C4-2B (cell line): Measurements from ENCODE around the gene CDH23.

ENCODE experiments used
- H3K27ac ChIP-seq: fragments of 450-650 bp; 2 replicates; pipeline ENCODE4 v1.5.1; 2017
- ZFX ChIP-seq: fragments of 450-650 bp; IDR thresholded peaks from 2 replicates; pipeline ENCODE4 v1.6.1; 2017
- TF ChIP-seq, protein P1 (sequence below): fragments of 450-650 bp; conservative IDR thresholded peaks from 2 replicates; pipeline ENCODE4 v1.5.1; 2017; ENCODE audit warnings: mild to moderate bottlenecking

The CDH23 gene

DNA sequence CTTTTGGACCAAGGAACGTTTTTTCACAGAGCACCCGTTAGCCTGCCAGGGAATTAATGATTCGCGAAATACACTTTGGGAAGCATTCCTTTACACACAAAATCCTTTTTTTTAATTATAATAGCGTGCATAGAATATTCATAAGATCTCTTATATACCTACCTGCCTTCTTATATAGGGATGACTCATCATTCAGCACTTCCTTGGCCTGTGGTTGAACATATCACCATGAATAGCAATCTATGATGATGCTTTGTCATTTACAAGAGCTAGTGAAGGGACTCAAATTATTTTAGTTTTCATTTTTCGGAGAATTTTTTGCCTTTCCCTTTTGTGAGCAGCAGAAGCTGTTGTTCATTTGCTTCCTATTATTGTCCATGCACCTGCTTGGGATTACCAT is 97.0 kb downstream of the CDH23 start:
- no peak for TF ChIP-seq ZFX
- TF ChIP-seq, protein P1, sequence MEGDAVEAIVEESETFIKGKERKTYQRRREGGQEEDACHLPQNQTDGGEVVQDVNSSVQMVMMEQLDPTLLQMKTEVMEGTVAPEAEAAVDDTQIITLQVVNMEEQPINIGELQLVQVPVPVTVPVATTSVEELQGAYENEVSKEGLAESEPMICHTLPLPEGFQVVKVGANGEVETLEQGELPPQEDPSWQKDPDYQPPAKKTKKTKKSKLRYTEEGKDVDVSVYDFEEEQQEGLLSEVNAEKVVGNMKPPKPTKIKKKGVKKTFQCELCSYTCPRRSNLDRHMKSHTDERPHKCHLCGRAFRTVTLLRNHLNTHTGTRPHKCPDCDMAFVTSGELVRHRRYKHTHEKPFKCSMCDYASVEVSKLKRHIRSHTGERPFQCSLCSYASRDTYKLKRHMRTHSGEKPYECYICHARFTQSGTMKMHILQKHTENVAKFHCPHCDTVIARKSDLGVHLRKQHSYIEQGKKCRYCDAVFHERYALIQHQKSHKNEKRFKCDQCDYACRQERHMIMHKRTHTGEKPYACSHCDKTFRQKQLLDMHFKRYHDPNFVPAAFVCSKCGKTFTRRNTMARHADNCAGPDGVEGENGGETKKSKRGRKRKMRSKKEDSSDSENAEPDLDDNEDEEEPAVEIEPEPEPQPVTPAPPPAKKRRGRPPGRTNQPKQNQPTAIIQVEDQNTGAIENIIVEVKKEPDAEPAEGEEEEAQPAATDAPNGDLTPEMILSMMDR: no peak
- no peak overlapping the region for H3K27ac ChIP-seq

DNA sequence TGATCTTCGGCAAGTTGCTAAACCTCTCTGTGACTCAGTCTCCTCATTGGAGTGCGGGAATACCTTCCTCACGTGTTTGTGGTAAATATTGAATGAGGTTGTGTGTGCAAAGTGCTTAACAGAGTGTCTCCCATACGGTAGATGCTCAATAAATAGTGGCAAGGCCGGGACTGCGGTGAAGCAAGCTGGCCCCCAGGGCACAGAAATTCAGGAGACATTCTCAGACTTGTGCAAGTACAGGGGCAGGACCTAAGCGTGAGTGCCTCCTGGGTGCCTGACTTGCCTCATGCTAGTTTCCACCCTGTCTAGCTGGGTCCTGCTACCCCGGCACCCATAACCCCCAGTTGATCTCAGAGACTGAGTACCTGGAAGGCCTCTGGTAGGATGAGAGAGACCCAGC is 97.8 kb downstream of the CDH23 start:
- TF ChIP-seq, protein P1: no peak
- no peak for TF ChIP-seq ZFX
- no peak overlapping the region for H3K27ac ChIP-seq

DNA sequence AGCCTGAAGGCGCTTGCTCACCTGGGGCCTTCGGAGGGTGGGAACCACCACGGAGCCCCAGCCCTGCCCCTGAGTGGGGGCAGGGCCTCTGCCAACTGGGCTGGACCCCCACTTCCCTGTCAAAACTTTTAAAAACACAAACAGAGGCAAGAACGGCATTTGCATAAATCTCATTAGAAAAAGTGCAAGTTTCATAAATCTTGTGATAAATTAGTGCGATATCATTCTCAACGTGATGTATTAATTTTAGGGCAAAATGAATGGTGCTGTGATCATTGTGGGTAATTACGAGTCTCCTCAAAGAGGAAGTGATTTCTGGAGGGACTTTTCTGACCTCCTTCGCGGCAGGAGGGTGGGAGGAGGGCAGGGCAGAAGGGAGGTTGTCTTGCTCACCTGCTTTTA is 98.3 kb downstream of the CDH23 start:
- TF ChIP-seq ZFX: no peak
- TF ChIP-seq, protein P1: no peak
- no peak overlapping the region for H3K27ac ChIP-seq

DNA sequence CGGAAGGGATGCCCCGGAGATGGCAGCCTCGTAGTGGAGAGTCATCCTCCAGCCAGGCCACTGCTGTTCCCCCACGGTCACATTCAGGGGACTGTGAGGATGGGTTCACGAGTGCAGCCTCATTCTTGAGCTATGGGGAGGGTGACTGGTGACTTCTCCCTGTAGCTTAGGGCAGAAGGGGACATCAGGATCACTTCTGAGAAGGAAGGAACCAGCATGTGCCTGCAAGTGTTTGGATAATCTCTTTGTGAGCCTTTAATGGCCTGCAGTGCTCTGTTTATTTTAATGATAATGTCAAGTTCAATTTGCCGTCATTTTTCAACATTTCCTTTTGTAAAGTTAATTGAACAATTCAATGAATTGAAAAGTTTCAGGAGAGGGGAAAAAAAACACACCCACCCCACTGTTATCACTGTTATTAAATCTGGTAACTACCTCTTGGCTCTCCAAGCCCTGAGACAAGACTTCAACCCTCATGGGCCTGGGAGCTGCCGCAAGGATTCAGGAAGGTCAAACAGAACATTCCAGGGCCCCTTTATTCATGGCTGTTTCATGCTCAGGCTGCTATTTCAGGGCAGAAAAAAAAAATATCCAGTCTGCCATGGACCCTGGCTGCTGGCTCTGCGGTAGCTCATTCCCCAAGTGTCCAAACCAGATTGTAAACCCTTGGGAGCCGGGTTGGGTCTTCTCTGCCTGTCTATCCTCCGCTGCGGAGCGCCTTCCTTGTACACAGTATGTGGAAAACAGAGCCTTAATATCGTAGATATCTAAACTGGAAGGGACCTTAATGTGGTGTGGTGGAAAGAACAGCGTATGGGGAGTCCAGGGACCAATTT is 100.4 kb downstream of the CDH23 start:
- TF ChIP-seq, protein P1: no peak
- TF ChIP-seq ZFX: no peak

DNA sequence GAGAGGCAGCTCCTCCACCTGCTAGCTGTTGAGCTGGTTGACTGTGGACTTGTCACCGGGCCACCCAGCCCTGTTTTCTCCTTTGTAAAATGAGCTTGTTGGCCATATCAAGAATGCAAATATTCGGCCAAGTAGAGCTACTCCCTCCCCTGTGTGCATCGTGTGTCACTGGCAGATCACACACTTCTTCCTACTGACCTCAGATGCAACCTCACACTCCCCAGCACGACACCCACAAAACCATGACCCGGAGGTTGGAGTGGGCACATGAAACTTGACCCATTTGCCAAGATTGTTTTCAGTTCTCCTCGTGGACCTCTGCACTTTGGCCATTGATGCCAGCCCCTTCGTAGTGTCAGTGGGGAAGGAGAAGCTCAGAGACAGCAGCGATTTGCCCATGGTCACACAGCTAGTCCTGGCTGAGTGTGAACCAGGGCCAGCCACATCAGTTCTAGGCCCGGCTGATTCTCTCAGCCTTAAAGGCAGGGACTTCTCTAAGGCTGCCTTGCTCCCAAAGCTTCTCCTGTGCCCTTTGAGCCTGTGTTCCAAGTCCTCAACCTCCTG is 101.1 kb downstream of the CDH23 start:
- TF ChIP-seq, protein P1: no peak
- no peak for TF ChIP-seq ZFX
- no peak overlapping the region for H3K27ac ChIP-seq

More for the DNA sequence above, 100.4 kb downstream of the CDH23 start:
- H3K27ac ChIP-seq: no peak overlapping the region

DNA sequence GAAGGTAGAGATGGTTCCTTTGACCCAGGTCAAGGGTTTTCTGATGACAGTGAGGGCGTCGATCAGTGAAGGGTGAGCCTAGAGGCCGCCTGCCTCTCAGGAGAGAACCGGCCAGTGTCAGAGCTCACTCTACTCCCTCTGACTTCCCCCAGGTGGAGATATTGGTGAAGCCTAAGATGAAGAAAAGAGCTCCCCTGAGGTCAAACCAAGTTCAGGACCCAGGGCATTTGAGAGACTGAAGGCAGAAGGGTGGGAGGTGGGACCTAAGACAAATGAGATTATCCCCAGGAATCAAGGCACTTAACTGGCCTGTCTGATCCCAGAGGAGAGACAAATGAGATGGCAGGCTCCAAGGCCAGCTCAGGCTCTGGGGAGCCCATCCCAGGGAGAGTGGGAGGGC is 104.7 kb downstream of the CDH23 start:
- TF ChIP-seq ZFX: no peak
- TF ChIP-seq, protein P1: no peak
- no peak overlapping the region for H3K27ac ChIP-seq

DNA sequence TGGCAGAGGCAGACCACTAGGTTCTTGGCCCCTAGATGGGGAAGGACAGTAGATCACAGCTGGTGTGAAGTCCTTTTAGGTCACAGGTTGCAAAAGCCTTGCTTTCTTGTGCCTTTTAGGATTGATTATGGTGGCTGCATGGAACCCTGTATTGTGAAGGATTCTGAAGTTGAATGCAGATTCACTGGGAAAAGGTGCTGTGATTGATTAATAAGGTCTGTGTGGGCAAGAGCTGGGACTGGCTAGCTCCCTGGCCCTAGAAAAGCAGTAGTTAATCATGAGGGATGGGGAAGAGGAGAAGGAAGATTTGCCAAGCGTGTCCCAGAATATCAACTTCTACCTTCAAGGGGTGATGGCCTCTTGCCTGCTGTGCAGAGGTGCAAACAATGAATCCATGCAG is 105.5 kb downstream of the CDH23 start:
- TF ChIP-seq, protein P1: no peak
- no peak overlapping the region for H3K27ac ChIP-seq
